IPS-15b (cell line): ENCODE measurements around the gene MUC7.
"Not testable (repeated sequence)": the region's sequence is repeated elsewhere in the genome, so short reads cannot be mapped to it uniquely, and the experiment has no call there.

Experiments
- H3K27me3 ChIP-seq: one replicate; pipeline ENCODE4 v1.6.1; 2013; ENCODE audit warnings: low read length; ENCODE audit not compliant: control insufficient read depth, insufficient read depth
- H3K36me3 ChIP-seq: one replicate; pipeline ENCODE4 v1.6.1; 2013; ENCODE audit warnings: low read length; ENCODE audit not compliant: control insufficient read depth, insufficient read depth
- H3K4me1 ChIP-seq: one replicate; pipeline ENCODE4 v1.6.1; 2013; ENCODE audit warnings: mild to moderate bottlenecking, low read length; ENCODE audit not compliant: control insufficient read depth, insufficient read depth
- H3K4me3 ChIP-seq: one replicate; pipeline ENCODE4 v1.5.1; 2013; ENCODE audit warnings: low read depth, low read length
- H3K9ac ChIP-seq: one replicate; pipeline ENCODE4 v1.6.1; 2013; ENCODE audit warnings: low read depth, mild to moderate bottlenecking, low read length
- H3K9me3 ChIP-seq: one replicate; pipeline ENCODE4 v1.6.1; 2013; ENCODE audit warnings: mild to moderate bottlenecking, low read length; ENCODE audit not compliant: control insufficient read depth, insufficient read depth

MUC7 gene

DNA sequence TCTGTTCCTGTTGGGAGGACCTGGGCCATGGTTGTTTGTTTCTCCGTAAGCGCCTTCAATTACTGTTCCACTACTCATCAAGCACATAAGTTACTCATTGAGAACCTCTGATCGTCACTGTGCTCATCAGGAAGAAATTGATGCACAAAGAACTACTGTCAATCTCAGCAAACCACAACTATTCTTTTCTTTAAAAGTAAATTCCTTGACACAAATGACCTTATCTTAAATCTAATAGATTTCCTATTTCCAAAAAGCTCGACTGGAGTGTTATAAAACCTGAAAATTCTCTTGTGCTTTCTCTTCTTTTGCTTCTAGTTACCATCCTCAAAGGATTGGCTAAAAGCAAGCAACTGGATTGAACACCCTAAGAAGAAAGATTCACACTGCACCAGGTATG is at the start of gene MUC7:
Gene MUC7 (plus strand): TSS at position 301 of the 400 bp plus-strand sequence. CDS start 1,825 bp downstream, outside the sequence.
- no peak within 1 kb of the TSS for H3K4me3 ChIP-seq
- H3K27me3 ChIP-seq, result no peaks in the 10 kb centered on the region
- no peaks in the 10 kb centered on the region for H3K4me1 ChIP-seq
- H3K36me3 ChIP-seq, result no peaks in the 10 kb centered on the region
- H3K9me3 ChIP-seq, result no peaks in the 10 kb centered on the region
- H3K9ac ChIP-seq, result no peak within 1 kb of the TSS

DNA sequence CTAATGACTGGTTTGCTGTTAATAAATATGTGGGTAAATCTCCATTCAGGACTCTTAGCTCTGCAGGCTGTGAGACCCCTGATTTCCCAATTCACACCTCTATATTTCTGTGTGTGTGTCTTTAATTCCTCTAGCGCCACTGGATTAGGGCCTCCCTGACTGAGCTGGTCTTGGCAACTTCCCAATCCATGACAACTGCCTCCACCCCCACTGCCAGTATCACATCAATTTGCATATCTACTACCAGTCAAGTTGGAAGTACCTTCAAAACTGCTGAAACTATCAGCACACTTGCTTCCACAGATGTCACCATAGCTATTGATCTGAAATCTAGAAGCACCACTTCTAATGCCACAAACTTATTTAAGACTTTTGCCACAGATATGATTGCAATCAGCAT is 46.7 kb upstream of the MUC7 start:
- Histone ChIP-seq H3K4me3 (no peak overlapping the region), H3K9me3 (no peaks in the 10 kb centered on the region), H3K9ac (no peak overlapping the region), H3K36me3 (no peaks in the 10 kb centered on the region), H3K4me1 (no peaks in the 10 kb centered on the region), H3K27me3 (no peaks in the 10 kb centered on the region)

DNA sequence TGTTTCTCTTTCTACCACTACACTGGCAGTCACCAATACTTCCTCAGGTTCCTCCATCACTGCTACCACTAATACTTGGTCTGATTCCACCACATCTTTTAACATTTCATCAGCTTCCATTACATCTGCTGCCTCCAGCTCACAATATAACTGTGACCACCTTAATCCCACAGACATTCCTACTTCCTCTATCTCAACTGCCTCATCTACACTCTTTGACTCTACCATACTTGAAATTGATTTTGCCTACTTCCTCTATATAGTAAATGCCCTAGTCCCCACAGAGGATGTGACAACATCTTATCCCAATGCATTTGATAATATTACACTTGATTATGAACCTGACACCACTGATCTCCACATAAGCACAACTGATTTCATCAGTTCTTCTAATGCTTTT is 45.2 kb upstream of the MUC7 start:
- H3K27me3 ChIP-seq, result no peaks in the 10 kb centered on the region

DNA sequence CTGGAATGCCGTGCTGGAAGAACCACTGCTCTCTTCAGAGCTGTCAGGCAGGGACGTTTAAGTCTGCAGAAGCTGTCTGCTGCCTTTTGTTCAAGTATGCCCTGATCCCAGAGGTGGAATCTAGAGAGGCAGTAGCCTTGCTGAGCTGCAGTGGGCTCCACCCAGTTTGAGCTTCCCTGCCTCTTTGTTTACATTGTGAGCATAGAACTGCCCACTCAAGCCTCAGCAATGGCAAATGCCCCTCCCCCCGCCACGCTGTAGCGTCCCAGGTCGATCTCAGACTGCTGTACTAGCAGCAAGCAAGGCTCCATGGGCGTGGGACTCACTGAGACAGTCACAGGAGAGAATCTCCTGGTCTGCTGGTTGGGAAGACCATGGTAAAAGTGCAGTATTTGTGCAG is 34.8 kb upstream of the MUC7 start:
- H3K36me3 ChIP-seq, result no peaks in the 10 kb centered on the region
- H3K9me3 ChIP-seq, result no peaks in the 10 kb centered on the region
- H3K9ac ChIP-seq, result no peak overlapping the region
- H3K4me1 ChIP-seq, result no peaks in the 10 kb centered on the region
- H3K27me3 ChIP-seq, result no peaks in the 10 kb centered on the region
- H3K4me3 ChIP-seq, result no peak overlapping the region

More for the DNA sequence above, 45.2 kb upstream of the MUC7 start:
- H3K9ac ChIP-seq, result no peak overlapping the region
- no peaks in the 10 kb centered on the region for H3K4me1 ChIP-seq
- no peaks in the 10 kb centered on the region for H3K9me3 ChIP-seq
- no peaks in the 10 kb centered on the region for H3K36me3 ChIP-seq
- H3K4me3 ChIP-seq, result no peak overlapping the region

DNA sequence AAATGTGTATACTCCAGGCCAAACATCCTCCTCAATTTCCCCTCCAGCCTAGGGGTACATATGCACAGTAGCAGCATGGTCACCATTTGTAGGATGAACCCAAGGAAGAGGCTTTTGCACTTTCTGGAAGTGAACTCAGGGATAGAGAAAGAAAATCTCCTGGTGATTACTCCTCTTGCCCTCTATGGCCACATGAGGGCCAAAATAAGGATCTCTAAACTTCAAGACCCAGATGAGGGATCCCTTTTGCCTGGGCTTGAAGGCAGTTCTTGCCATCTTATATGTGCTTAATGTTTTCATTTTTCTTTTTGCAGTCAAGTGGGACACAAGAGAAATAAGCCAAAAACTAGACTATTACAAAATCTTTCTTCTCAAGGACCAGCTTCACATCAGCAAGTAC is 29.5 kb upstream of the MUC7 start:
- H3K36me3 ChIP-seq, result no peaks in the 10 kb centered on the region
- H3K9me3 ChIP-seq, result no peaks in the 10 kb centered on the region
- no peak overlapping the region for H3K9ac ChIP-seq
- H3K4me1 ChIP-seq, result no peaks in the 10 kb centered on the region
- no peaks in the 10 kb centered on the region for H3K27me3 ChIP-seq
- no peak overlapping the region for H3K4me3 ChIP-seq

DNA sequence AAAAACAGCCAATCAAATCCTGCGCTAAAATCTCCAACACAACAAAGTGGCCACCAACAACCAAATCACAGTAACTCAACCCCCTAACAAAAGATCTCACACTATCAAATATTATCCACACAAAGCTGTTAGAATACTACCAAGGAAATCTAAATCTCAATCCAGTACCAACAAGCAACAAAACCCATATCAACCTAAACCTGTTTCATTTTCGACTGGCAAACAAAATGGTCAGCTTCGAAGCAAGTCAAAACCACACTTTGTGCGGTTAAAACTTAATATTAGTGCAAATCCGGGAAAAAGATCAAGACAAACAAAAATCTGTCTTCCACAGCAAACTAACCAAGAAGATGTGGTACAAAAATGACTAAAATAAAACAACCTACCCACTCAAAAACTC is 28.7 kb upstream of the MUC7 start:
- no peaks in the 10 kb centered on the region for H3K27me3 ChIP-seq
- H3K4me1 ChIP-seq, result no peaks in the 10 kb centered on the region
- no peaks in the 10 kb centered on the region for H3K9me3 ChIP-seq
- no peaks in the 10 kb centered on the region for H3K36me3 ChIP-seq
- no peak overlapping the region for H3K4me3 ChIP-seq
- no peak overlapping the region for H3K9ac ChIP-seq

DNA sequence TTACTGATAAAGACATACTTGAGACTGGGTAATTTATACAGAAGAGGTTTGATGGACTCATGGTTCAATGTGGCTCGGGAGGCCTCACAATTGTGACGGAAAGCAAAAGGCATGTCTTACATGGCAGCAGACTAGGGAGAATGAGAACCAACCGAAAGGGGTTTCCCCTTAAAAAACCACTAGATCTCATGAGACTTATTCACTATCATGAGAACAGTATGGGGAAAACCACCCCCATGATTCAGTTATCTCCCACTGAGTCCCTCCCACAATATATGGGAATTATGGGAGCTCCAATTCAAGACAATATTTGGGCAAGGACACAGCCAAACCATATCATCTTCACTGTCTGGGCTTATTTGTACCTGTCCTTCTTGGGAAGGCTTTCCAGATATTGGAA is 22.8 kb upstream of the MUC7 start:
- H3K27me3 ChIP-seq, result no peaks in the 10 kb centered on the region
- H3K9me3 ChIP-seq, result no peaks in the 10 kb centered on the region
- H3K9ac ChIP-seq, result no peak overlapping the region
- H3K4me3 ChIP-seq, result no peak overlapping the region
- no peaks in the 10 kb centered on the region for H3K36me3 ChIP-seq
- no peaks in the 10 kb centered on the region for H3K4me1 ChIP-seq

DNA sequence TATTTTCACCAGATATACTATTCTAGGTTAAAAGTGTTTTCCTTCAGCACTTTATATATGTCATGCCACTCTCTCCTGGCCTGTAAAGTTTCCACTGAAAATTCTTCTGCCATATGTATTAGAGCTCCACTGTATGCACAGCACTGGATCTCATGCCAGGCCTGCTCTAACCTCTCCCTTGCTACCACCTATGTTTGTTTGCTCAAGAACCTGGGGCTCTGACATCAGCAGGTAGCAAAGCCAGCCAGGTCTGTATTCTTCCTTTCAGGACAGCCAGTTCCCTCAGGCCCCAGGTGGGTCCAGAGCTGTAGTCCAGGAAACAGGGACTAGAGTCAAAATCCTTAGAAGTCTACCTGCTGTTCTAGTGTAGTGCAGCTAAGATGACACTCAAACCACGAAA is 19.1 kb upstream of the MUC7 start:
- Histone ChIP-seq H3K4me3 (no peak overlapping the region), H3K36me3 (no peaks in the 10 kb centered on the region)

DNA sequence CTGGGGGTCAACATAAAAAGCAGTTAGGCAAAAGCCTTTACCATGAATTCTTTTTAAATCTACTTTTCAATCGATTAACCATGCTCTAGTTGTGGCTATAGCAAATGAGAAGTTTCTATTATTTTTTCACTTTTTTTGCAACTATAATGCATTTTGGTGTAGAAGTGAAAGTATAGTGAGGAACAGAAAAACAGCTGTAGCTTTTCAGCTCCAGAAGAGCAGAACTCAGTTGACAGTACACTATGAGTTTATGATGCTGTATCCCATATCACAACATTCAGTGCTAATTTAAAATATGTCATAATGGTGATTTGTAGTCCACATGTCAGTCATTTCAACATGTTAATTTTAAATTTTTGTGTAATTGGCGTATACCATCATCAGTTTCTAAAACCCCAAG is 8.7 kb upstream of the MUC7 start:
- Histone ChIP-seq H3K9me3 (no peaks in the 10 kb centered on the region), H3K36me3 (no peaks in the 10 kb centered on the region), H3K4me3 (no peak overlapping the region), H3K4me1 (no peaks in the 10 kb centered on the region), H3K9ac (no peak overlapping the region), H3K27me3 (no peaks in the 10 kb centered on the region)

More for the DNA sequence above, 19.1 kb upstream of the MUC7 start:
- H3K9me3 ChIP-seq, result no peaks in the 10 kb centered on the region
- no peaks in the 10 kb centered on the region for H3K27me3 ChIP-seq
- no peak overlapping the region for H3K9ac ChIP-seq
- H3K4me1 ChIP-seq, result no peaks in the 10 kb centered on the region

DNA sequence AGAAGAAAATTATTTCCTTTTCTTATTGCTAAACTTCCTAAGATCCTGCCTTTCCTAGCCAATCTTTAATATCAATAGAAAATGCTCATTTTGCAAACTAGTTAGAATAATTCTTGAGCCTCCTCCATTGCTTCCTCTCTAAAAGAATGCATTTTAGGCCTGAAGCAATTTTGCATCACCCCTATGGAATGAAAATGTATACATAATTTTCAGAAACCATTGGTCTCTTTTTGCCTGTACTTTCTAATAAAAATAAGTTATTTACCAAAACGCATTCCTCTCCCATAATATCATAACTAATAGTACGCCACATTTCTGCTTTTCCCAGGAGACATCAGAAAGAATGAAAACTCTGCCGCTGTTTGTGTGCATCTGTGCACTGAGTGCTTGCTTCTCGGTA is 1.7 kb downstream of the MUC7 start:
- Histone ChIP-seq H3K36me3 (no peaks in the 10 kb centered on the region), H3K27me3 (no peaks in the 10 kb centered on the region), H3K4me3 (no peak overlapping the region), H3K9me3 (no peaks in the 10 kb centered on the region), H3K4me1 (no peaks in the 10 kb centered on the region), H3K9ac (no peak overlapping the region)

DNA sequence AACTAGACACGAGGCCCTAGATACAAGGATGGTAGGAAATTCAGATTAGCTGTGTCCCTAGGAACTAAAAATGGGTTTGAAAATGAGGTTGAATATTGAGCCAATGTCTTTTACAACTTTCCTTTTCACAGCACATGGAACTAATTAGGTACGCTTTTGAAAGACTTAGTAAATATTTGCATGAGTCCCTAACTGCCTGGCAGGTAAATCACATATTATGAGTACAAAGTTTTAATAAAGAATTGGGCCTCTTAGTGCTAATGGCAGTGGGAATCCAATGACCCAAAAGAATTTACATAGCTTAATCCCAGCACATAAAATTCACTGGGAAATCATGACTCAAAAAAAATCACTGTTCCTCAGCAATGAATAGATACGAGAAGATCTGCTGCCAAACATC is 16.8 kb downstream of the MUC7 start:
- no peak overlapping the region for H3K4me3 ChIP-seq
- no peaks in the 10 kb centered on the region for H3K27me3 ChIP-seq
- H3K36me3 ChIP-seq, result no peaks in the 10 kb centered on the region
- no peaks in the 10 kb centered on the region for H3K4me1 ChIP-seq
- no peaks in the 10 kb centered on the region for H3K9me3 ChIP-seq
- no peak overlapping the region for H3K9ac ChIP-seq

DNA sequence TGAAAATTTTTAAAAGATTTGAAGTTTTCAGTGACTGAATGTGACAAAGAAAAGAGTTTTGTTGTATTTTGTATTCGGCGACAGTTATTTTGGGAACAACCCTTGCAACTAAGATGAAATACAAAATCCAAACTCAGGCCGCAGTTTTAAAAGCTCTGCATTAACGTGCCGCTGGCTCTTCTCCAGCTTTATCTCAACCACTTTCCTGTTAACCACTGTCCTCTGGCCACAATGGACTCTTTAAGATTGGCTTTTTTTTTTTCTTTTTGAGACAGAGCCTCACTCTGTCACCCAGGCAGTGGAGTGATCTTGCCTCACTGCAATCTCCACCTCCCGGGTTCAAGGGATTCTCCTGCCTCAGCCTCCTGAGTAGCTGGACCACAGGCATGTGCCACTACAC is 24.2 kb downstream of the MUC7 start:
- H3K4me3 ChIP-seq, result no peak overlapping the region
- no peaks in the 10 kb centered on the region for H3K36me3 ChIP-seq
- no peaks in the 10 kb centered on the region for H3K27me3 ChIP-seq
- no peak overlapping the region for H3K9ac ChIP-seq
- H3K4me1 ChIP-seq, result no peaks in the 10 kb centered on the region
- no peaks in the 10 kb centered on the region for H3K9me3 ChIP-seq

DNA sequence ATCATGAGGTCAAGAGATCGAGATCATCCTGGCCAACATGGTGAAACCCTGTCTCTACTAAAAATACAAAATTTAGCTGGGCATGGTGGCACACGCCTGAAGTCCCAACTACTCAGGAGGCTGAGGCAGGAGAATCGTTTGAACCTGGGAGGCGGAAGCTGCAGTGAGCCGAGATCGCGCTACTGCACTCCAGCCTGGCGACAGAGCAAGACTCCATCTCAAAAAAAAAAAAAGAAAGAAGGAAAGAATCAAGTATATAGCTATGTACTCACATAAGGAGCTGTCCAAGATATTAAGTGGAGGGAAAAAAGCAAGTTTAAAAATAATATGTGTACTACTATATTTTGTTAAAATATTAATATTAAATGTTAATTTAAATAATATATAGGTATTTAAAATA is 29.8 kb downstream of the MUC7 start:
- not testable (repeated sequence) for H3K4me3 ChIP-seq, H3K36me3 ChIP-seq

More for the DNA sequence above, 29.8 kb downstream of the MUC7 start:
- not testable (repeated sequence) for H3K9me3 ChIP-seq, H3K27me3 ChIP-seq, H3K4me1 ChIP-seq, H3K9ac ChIP-seq
